Lung (tissue), 12 donors: Measurements from ENCODE around the gene C1orf35. TPM values are rescaled to one million over a fixed set of nuclear protein-coding genes. Genes with fewer than 3 reads are reported as not detected.

Experiments used
- ATAC-seq: fragments of 200-7000 bp; cut with Tn5 transposase; one replicate; pipeline ENCODE4 v1.9.1; 2020; ENCODE audit warnings: moderate number of reproducible peaks; ENCODE audit not compliant: insufficient read depth, low FRiP score
- DNase-seq, 3 donors: peaks; one replicate each; pipeline ENCODE4 v3.0.0-alpha.2; 2013 to 2017
- H3K27ac ChIP-seq, 2 donors: one replicate each; pipeline ENCODE4 v1.5.1; 2013; ENCODE audit warnings: mild to moderate bottlenecking in 2 of 2, moderate library complexity in 2 of 2, control low read depth in 1 of 2, inconsistent platforms in 1 of 2, low read depth in 1 of 2, low read length in 1 of 2
- H3K27me3 ChIP-seq, 3 donors: one replicate each; pipeline ENCODE4 v1.5.1; 2013; ENCODE audit warnings: low read length in 2 of 3; ENCODE audit not compliant: control insufficient read depth in 3 of 3, insufficient read depth in 3 of 3
- H3K36me3 ChIP-seq, 4 donors: one replicate each; pipeline ENCODE4 v1.5.1; 2013; ENCODE audit warnings: low read length in 4 of 4, mild to moderate bottlenecking in 1 of 4, moderate library complexity in 1 of 4; ENCODE audit not compliant: control insufficient read depth in 4 of 4, insufficient read depth in 4 of 4
- H3K4me1 ChIP-seq, 5 donors: one replicate each; pipeline ENCODE4 v1.5.1; 2013; ENCODE audit warnings: low read length in 5 of 5, mild to moderate bottlenecking in 2 of 5, moderate library complexity in 1 of 5; ENCODE audit not compliant: control insufficient read depth in 5 of 5, insufficient read depth in 5 of 5
- H3K4me3 ChIP-seq: one replicate; pipeline ENCODE4 v1.5.1; 2013; ENCODE audit warnings: mild to moderate bottlenecking, control low read depth, moderate library complexity
- H3K9ac ChIP-seq, 2 donors: one replicate each; pipeline ENCODE4 v1.5.1; 2013; ENCODE audit warnings: low read length in 2 of 2, control low read depth in 1 of 2; ENCODE audit not compliant: insufficient read depth in 1 of 2
- H3K9me3 ChIP-seq, 4 donors: one replicate each; pipeline ENCODE4 v1.5.1; 2013; ENCODE audit warnings: low read length in 3 of 4, mild to moderate bottlenecking in 1 of 4, moderate library complexity in 1 of 4; ENCODE audit not compliant: control insufficient read depth in 4 of 4, insufficient read depth in 3 of 4
- WGBS, 2 donors: extraction: QIAGEN DNeasy Blood & Tissue Kit; methylation state at CpG; one replicate each; pipeline ENCODE4 v1.1.7; 2013; 5-methylcytosine and 5-hydroxymethylcytosine counted together
- polyA plus RNA-seq, 2 donors: library from polyadenylated mRNA; stranded (reverse); fragments of 200-250 nt; gene quantifications; one replicate each; pipeline ENCODE4 v1.2.1, GENCODE V29; 2013
- total RNA-seq, 2 donors: library from RNA; depleted of rRNA in 1 of 2; stranded (reverse); fragments of >200 nt in 1 of 2; gene quantifications; one replicate each; pipeline ENCODE4 v1.2.1, GENCODE V29; 2014 to 2021
- TF ChIP-seq, protein P1 (sequence below): IDR thresholded peaks from 2 replicates; pipeline ENCODE4 v1.5.1; 2012; ENCODE audit warnings: mild to moderate bottlenecking; ENCODE audit errors: control extremely low read depth, extremely low read depth
- donor health status: control.
- donor health status: control.
- donor health status: Bipolar disorder and iron deficiency.
- donor health status: healthy.
- donor health status: DM: yes; HTN: yes; CAD: no.

Gene C1orf35
- total and polyA plus RNA-seq, 4 donors, result 9.1 to 19.9 (median 15.0) TPM

DNA sequence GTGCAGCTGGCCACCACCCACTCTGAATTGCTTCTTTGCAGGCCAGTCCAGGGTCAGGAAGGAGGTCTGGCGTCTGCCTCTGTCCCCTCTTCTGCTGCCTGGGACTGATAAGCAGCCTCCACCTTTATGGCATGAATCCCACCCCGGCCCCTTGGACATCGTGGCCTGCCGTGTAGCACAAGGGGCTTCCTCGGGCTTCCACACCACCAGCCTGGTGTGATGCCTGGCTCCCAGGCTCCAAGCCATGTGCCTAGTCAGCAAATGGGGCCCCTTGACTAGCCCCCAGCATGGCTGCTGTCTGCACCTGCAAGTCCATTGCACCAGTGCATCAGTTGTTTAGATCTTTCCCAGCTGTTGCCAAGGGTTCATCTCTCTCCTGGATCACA lies 30.5 kb downstream of the C1orf35 start:
- Histone ChIP-seq H3K4me1 (peaks cover 0 to 4% (median 0%) of the 10 kb centered on the region in 5 donors), H3K36me3 (no peaks in the 10 kb centered on the region), H3K9me3 (peaks cover 0 to 2% (median 0%) of the 10 kb centered on the region in 4 donors), H3K27ac (no peak overlapping the region), H3K27me3 (peaks cover 0 to 45% (median 33%) of the 10 kb centered on the region in 3 donors), H3K9ac (no peak overlapping the region), H3K4me3 (no peak overlapping the region)
- DNase-seq (no peak), ATAC-seq (no peak)
- TF ChIP-seq, protein P1, sequence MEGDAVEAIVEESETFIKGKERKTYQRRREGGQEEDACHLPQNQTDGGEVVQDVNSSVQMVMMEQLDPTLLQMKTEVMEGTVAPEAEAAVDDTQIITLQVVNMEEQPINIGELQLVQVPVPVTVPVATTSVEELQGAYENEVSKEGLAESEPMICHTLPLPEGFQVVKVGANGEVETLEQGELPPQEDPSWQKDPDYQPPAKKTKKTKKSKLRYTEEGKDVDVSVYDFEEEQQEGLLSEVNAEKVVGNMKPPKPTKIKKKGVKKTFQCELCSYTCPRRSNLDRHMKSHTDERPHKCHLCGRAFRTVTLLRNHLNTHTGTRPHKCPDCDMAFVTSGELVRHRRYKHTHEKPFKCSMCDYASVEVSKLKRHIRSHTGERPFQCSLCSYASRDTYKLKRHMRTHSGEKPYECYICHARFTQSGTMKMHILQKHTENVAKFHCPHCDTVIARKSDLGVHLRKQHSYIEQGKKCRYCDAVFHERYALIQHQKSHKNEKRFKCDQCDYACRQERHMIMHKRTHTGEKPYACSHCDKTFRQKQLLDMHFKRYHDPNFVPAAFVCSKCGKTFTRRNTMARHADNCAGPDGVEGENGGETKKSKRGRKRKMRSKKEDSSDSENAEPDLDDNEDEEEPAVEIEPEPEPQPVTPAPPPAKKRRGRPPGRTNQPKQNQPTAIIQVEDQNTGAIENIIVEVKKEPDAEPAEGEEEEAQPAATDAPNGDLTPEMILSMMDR, result no peak
- 50 to 55% methylated on average over 5 of the region's 5 CpGs for WGBS, 2 donors

GRCh38 chr1:228071839-228072657 lies 31.1 kb downstream of the C1orf35 start:
- DNase-seq, result no peak
- H3K4me1 ChIP-seq, result peaks cover 0 to 4% (median 0%) of the 10 kb centered on the region in 5 donors
- H3K27ac ChIP-seq, result no peak overlapping the region
- no peak for ATAC-seq
- no peak overlapping the region for H3K9ac ChIP-seq
- TF ChIP-seq, protein P1, result no peak
- no peak overlapping the region for H3K4me3 ChIP-seq
- no peaks in the 10 kb centered on the region for H3K36me3 ChIP-seq
- WGBS, 2 donors, result 57 to 69% methylated on average over 7 of the region's 7 CpGs
- H3K27me3 ChIP-seq, result peaks cover 0 to 50% (median 38%) of the 10 kb centered on the region in 3 donors
- H3K9me3 ChIP-seq, result peaks cover 0 to 2% (median 0%) of the 10 kb centered on the region in 4 donors

GRCh38 chr1:228070851-228071250 lies 32.3 kb downstream of the C1orf35 start:
- H3K27me3 ChIP-seq, result peaks cover 0 to 50% (median 40%) of the 10 kb centered on the region in 3 donors
- DNase-seq, result no peak
- H3K27ac ChIP-seq, result no peak overlapping the region
- no peaks in the 10 kb centered on the region for H3K36me3 ChIP-seq
- peaks cover 0 to 4% (median 0%) of the 10 kb centered on the region in 5 donors for H3K4me1 ChIP-seq
- H3K9me3 ChIP-seq, result peaks cover 0 to 2% (median 0%) of the 10 kb centered on the region in 4 donors
- no peak overlapping the region for H3K4me3 ChIP-seq
- TF ChIP-seq, protein P1, result no peak
- H3K9ac ChIP-seq, result no peak overlapping the region
- 58 to 71% methylated on average over 3 of the region's 3 CpGs for WGBS, 2 donors
- ATAC-seq, result no peak
